Gastrocnemius medialis (tissue), 4 donors: Measurements from ENCODE around the gene TAF3. TPM values are rescaled to one million over a fixed set of nuclear protein-coding genes. Genes with fewer than 3 reads are reported as not detected.

Experiments
- ATAC-seq, 2 donors: fragments of 150-250 bp; one replicate each; pipeline ENCODE4 v1.9.1; 2016
- DNase-seq, 2 donors: peaks; one replicate each; pipeline ENCODE4 v3.0.0-alpha.2; 2019
- H3K27ac ChIP-seq, 4 donors: fragments of 200-600 bp; sonication (generic); 1 replicate in 1 of 4; 2 replicates in 3 of 4; pipeline ENCODE4 v1.5.1; 2016 to 2018; ENCODE audit warnings: mild to moderate bottlenecking in 2 of 4, moderate library complexity in 1 of 4
- H3K27me3 ChIP-seq, 3 donors: fragments of 200-600 bp; sonication (generic) in 2 of 3; 1 replicate in 1 of 3; 2 replicates in 2 of 3; pipeline versions ENCODE4 v1.5.1 to v1.6.0; 2016 to 2019; ENCODE audit warnings: mild to moderate bottlenecking in 1 of 3, moderate library complexity in 1 of 3
- H3K36me3 ChIP-seq, 2 donors: fragments of 200-600 bp; sonication (generic) in 1 of 2; one replicate each; pipeline ENCODE4 v1.5.1; 2017 to 2018
- H3K4me1 ChIP-seq, 2 donors: fragments of 200-600 bp; sonication (generic) in 1 of 2; one replicate each; pipeline ENCODE4 v1.5.1; 2016 to 2017; ENCODE audit warnings: mild to moderate bottlenecking in 2 of 2
- H3K4me3 ChIP-seq, 4 donors: fragments of 200-600 bp; sonication (generic) in 3 of 4; 1 replicate in 1 of 4; 2 replicates in 3 of 4; pipeline ENCODE4 v1.5.1; 2016 to 2019; ENCODE audit warnings: mild to moderate bottlenecking in 2 of 4
- H3K9me3 ChIP-seq, 3 donors: fragments of 200-600 bp; sonication (generic) in 2 of 3; 1 replicate in 1 of 3; 2 replicates in 2 of 3; pipeline ENCODE4 v1.5.1; 2016 to 2019
- POLR2A ChIP-seq, 2 donors: fragments of 450-650 bp; IDR thresholded peaks; one replicate each; pipeline ENCODE4 v1.6.1; 2017; ENCODE audit warnings: antibody characterized with exemption in 2 of 2, mild to moderate bottlenecking in 2 of 2, moderate library complexity in 2 of 2
- in situ Hi-C, 4 donors: fragments of 200-750 bp; cut with MboI; loops; one replicate each; pipeline versions ENCODE4 v1.15.0 to v1.8.0; 2017; ENCODE audit warnings: low sequenced_read_pairs in 4 of 4
- intact Hi-C: fragments of 100-400 bp; cut with DNase I; formaldehyde crosslinking; loops from one replicate; pipeline ENCODE4 v1.15.1; 2023; ENCODE audit warnings: low total_unique reads
- total RNA-seq, 4 donors: library from RNA; depleted of rRNA; stranded (reverse); fragments of >200 nt; gene quantifications; one replicate each; pipeline versions ENCODE4 v1.1.0 to v1.2.3, GENCODE V29; 2016
- TF ChIP-seq, protein P1 (sequence below), 5 experiments: fragments of 450-650 bp in 3 of 5; fragments of 200-600 bp in 2 of 5; sonication (generic) in 2 of 5; IDR thresholded peaks in 4 of 5; conservative IDR thresholded peaks in 1 of 5; 1 replicate in 4 of 5; 2 replicates in 1 of 5; pipeline ENCODE4 v1.5.1; 2016 to 2019; ENCODE audit warnings: antibody characterized with exemption in 5 of 5, mild to moderate bottlenecking in 3 of 5, moderate library complexity in 3 of 5

Gene TAF3
- total RNA-seq, 4 donors from 2014 or later, result 5.0 to 14.8 (median 9.6) TPM

DNA sequence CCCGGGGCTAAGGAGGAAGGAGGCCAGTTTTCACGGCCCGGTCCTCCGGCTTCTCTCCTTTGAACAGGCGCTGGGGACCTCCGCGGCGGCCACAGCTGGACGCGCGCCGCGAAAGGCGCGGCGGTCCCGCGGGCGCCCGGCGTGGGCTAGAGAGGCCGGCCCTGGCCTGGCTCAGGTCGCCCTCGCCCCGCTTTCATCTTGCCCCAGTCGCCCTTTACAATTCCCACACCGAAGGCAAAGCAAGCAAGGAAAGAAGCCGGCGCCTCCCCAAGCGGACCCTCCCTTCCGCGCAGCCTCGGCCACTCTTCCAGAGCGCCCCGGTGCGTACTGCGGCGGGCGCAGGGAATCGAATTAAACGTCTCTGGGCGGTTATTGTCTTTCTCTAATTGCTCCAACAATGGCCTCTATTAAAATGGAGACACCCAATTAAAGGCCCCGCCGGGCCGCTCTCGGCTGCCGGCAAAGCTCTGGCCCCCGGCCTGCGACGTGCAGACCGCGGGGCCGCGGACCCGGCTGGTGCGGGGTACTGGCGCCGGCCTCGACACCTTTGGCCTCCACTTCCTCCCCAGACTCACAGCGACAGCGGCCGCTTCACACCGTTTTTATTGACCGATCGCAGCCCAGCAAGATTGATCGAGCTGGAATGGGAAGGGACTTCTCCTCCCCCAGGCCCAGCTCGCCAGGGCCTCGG is 231.7 kb downstream of the TAF3 start:
- no peak for ATAC-seq
- intact Hi-C loops (no loop called here), in situ Hi-C loops (no loop called here)
- Histone ChIP-seq H3K9me3 (no peaks in the 10 kb centered on the region), H3K4me3 (peak overlapping the region; percentile 40 to 76 (median 46)), H3K27ac (no peak overlapping the region), H3K4me1 (peaks cover 27 to 46% of the 10 kb centered on the region in 2 donors), H3K36me3 (no peaks in the 10 kb centered on the region), H3K27me3 (peaks cover 96 to 100% (median 98%) of the 10 kb centered on the region in 3 donors)
- TF ChIP-seq, protein P1, sequence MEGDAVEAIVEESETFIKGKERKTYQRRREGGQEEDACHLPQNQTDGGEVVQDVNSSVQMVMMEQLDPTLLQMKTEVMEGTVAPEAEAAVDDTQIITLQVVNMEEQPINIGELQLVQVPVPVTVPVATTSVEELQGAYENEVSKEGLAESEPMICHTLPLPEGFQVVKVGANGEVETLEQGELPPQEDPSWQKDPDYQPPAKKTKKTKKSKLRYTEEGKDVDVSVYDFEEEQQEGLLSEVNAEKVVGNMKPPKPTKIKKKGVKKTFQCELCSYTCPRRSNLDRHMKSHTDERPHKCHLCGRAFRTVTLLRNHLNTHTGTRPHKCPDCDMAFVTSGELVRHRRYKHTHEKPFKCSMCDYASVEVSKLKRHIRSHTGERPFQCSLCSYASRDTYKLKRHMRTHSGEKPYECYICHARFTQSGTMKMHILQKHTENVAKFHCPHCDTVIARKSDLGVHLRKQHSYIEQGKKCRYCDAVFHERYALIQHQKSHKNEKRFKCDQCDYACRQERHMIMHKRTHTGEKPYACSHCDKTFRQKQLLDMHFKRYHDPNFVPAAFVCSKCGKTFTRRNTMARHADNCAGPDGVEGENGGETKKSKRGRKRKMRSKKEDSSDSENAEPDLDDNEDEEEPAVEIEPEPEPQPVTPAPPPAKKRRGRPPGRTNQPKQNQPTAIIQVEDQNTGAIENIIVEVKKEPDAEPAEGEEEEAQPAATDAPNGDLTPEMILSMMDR (IDR thresholded peaks at IDR 0.05 in 4 of 5, conservative IDR thresholded peaks at IDR 0.05 in 1 of 5), result no peak
- no peak for DNase-seq

DNA sequence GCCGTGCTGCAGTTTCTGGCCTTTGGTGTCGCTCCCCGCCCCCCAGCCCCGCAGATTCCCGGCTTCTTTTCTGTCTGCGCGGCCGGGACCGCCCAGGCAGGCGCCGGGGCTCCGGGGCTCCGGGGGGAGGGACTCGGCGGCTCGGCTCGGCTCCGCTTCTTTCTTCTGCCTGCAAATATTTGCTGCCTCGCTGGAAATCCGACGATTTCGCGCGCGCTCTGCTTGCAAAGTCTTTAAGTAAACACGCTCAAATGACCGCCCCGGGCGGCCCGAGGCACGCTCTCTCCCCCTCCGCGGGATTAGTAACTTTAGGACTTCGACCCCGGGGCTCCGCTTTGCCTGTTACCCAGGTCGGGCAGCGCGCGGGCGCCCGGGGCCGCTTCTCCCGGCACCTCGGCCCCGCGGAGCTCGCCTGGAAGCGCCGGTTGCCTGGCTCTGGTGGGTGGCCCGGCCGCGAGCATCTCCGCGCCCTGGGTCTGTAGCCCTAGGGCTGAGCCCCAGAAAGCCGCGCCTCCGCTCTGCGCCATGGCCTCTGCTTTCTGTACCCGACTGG is 232.3 kb downstream of the TAF3 start:
- in situ Hi-C loops, result no loop called here
- Histone ChIP-seq H3K4me1 (peaks cover 27 to 40% of the 10 kb centered on the region in 2 donors), H3K4me3 (peak overlapping the region; percentile 40 to 76 (median 46)), H3K36me3 (no peaks in the 10 kb centered on the region), H3K9me3 (no peaks in the 10 kb centered on the region), H3K27me3 (peaks cover 96 to 100% (median 98%) of the 10 kb centered on the region in 3 donors), H3K27ac (no peak overlapping the region)
- DNase-seq (no peak), ATAC-seq (no peak)
- intact Hi-C loops, result no loop called here
- TF ChIP-seq, protein P1 (IDR thresholded peaks at IDR 0.05 in 4 of 5, conservative IDR thresholded peaks at IDR 0.05 in 1 of 5), result no peak
- no peak for TF ChIP-seq POLR2A (IDR thresholded peaks at IDR 0.05)

DNA sequence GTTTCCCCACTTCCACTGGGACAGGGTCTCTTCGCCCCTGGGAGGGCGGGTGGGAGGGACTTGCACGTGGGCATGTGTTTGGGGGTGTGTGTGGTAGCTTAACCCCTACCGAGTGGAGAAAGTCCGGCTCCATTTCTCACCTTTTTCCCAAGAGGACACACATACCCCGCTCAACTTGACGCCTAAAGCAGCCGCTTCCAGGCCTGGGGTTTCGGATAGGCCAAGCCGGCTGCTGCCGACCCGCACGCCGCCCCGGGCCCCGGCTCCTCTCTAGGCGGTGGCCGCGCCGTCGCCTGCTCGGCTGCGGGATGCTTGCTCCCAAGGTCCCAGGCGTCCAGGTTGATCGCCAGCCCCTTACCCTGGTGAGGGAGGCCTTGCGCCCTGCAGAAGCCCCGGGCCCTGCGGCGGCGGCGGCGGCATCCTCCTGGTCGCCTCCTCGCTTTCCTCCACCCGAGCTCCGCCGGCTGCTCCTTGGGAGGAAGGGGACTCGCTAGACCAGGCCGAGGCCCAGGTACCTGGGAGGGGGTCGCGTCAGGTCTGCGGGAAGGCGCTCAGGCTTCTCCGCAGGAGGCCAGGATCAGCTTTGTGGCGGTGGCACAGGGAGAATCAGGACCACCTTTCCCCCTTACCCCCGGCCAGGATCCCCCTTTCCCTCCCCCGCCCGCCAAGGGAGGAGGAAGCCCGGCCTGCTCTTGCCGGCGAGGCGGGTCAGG is 233.0 kb downstream of the TAF3 start:
- DNase-seq (no peak), ATAC-seq (no peak)
- Histone ChIP-seq H3K9me3 (no peaks in the 10 kb centered on the region), H3K36me3 (no peaks in the 10 kb centered on the region), H3K4me1 (peaks cover 27 to 40% of the 10 kb centered on the region in 2 donors), H3K27ac (no peak overlapping the region), H3K4me3 (peak overlapping the region; percentile 40 to 76 (median 46)), H3K27me3 (peaks cover 96 to 100% (median 98%) of the 10 kb centered on the region in 3 donors)
- intact Hi-C loops, result no loop called here
- TF ChIP-seq, protein P1 (IDR thresholded peaks at IDR 0.05 in 4 of 5, conservative IDR thresholded peaks at IDR 0.05 in 1 of 5), result no peak
- TF ChIP-seq POLR2A (IDR thresholded peaks at IDR 0.05), result no peak
- in situ Hi-C loops, result no loop called here

DNA sequence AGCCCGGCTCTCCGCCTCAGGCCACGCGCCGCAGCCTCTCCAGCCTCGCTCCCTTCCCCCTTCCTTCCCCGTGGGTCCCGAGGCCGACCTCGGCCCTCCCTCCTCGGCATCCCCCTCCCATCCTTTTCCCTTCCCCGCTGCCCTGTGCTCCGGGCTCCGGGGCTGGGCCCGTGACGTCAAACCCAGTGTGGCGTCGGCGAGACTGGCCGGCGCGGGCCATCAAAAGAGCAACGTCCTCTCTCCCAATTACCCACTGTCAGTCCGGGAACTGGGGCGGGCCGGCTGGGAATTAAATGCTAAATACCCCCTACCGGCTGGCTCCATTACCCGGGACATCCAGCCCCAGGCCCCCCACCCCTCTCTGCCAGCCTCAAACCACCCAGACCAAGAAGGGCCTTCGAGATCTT is 233.5 kb downstream of the TAF3 start:
- Histone ChIP-seq H3K27me3 (peaks cover 96 to 100% (median 97%) of the 10 kb centered on the region in 3 donors), H3K9me3 (no peaks in the 10 kb centered on the region), H3K27ac (no peak overlapping the region), H3K4me3 (peak overlapping the region in 2 of 4 donors; percentile 17 to 76), H3K4me1 (peaks cover 27 to 40% of the 10 kb centered on the region in 2 donors), H3K36me3 (no peaks in the 10 kb centered on the region)
- ATAC-seq (no peak), DNase-seq (no peak)
- in situ Hi-C loops, result no loop called here
- intact Hi-C loops, result no loop called here
- TF ChIP-seq POLR2A (IDR thresholded peaks at IDR 0.05), result no peak
- TF ChIP-seq, protein P1 (IDR thresholded peaks at IDR 0.05 in 4 of 5, conservative IDR thresholded peaks at IDR 0.05 in 1 of 5), result no peak
